ENCODE measurements around the gene RNF151.

- TF ChIP-seq CSDC2 (CRISPR knock-in tag; IDR thresholded peaks at IDR 0.05) (no peak), ARNTL (CRISPR knock-in tag; IDR thresholded peaks at IDR 0.05; ENCODE audit: borderline replicate concordance, low read depth) (no peak), PPARA (CRISPR knock-in tag; IDR thresholded peaks at IDR 0.05; ENCODE audit: borderline replicate concordance) (no peak), SNAI2 (CRISPR knock-in tag; IDR thresholded peaks at IDR 0.05) (no peak), PATZ1 (CRISPR knock-in tag; IDR thresholded peaks at IDR 0.05; ENCODE audit: borderline replicate concordance) (no peak), BACH2 (CRISPR knock-in tag; IDR thresholded peaks at IDR 0.05; ENCODE audit: borderline replicate concordance) (no peak), TSHZ2 (CRISPR knock-in tag; IDR thresholded peaks at IDR 0.05) (no peak), RARB (CRISPR knock-in tag; IDR thresholded peaks at IDR 0.05) (no peak), ZNF70 (CRISPR knock-in tag; IDR thresholded peaks at IDR 0.05) (no peak), ZNF8 (CRISPR knock-in tag; IDR thresholded peaks at IDR 0.05) (no peak), ZFP3 (CRISPR knock-in tag; IDR thresholded peaks at IDR 0.05) (no peak), ESRRG (CRISPR knock-in tag; IDR thresholded peaks at IDR 0.05) (no peak), ZFP30 (CRISPR knock-in tag; IDR thresholded peaks at IDR 0.05) (no peak)
Observed at GRCh38 chr16:1999866-2000514, 33.3 kb downstream of the RNF151 start.

All from SK-N-SH treated with all-trans-retinoic acid at 6 μM for 48 hours (cell line).